CD4-positive, alpha-beta T cell treated with Interleukin-17A for 1 hour (primary cell): ENCODE data around the gene KRIT1.
"Not testable (repeated sequence)": the region's sequence is repeated elsewhere in the genome, so short reads cannot be mapped to it uniquely, and the experiment has no call there.

Source experiments
- DNase-seq: peaks from one replicate; pipeline ENCODE4 v3.0.0-alpha.2; 2020

The KRIT1 gene

DNA sequence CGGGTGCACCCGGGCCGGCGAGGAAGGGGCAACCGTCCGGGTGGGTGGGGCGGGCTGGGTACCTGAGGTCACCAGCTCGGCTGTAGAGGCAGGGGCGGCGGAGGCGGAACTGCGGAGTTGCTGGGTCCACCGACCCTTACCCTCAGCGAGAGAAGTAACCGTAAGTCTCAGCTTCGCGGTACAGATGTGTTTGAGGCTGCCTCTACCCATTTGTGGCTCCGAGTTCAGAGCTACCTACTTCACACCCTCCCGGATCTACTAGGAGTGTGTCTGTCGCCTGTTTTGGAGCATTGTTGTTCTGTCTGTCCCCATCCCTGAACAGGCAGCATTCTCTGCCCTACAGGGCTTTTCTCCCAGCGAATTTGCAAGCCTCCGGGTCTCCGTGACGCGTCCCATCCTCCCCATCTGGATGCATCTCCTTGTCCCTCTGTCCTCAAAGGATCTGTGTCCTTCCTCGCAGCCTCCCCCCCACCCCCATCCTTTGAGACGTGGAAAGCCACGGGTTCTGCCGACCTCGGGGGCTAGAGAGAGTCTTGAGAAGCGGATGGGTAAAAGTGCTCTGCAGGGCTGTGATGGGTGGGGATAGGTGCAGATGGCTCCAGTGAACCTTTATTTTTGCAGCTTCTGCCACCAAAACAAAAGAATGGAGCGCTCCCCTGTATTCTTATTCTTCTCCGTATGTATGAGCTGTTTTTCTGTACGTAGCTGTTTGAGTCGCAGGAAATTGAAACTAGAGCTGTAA lies 817 bp upstream of the KRIT1 start:
- DNase-seq, result peak; percentile 43

DNA sequence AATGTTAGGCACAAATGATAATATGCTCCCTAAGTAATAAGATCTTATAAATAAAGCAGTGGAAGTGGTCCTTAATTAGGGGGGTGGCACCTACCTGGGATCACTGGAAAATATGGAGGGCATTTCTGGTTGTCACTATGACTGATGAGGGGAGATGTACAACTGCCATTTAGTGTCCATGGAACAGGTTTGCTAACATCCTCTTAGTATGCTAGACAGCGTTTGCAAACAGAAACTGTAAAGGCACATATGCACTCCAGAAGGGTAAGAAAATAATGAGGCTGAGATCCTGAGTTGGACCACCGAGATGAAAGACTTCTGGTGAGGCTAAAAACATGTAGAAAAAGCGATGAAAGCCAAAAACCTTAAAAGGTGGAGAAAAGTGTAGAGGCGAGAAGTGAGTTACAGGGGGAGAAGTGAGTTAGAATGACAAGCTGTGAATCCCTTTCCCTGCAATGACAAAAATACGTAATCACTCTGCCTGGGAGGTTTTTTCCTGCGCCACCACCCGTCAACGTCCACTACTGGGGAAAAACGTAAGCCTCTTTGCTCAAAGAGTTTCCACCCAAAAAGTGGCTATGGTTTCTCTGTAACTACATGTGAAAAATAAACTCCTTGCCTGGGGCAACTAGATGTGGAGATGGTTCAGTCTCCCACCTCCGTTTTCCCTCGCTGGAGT lies 767 bp downstream of the KRIT1 start:
- no peak for DNase-seq

DNA sequence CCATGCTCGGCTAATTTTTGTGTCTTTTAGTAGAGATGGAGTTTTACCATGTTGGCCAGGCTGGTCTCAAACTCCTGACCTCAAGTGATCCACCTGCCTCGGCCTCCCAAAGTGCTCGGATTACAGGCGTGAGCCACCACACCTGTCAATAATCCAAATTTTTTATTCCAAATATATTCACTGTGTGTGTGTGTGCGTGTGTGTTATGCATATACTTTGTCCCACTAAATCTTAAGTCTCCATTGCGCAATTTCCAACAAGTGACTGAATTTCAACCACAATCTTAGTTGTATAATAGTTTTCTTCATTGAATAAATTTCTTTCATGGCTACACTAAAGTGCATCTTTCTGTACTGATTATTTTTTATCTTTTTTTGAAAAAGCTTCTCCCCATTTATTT lies 2.7 kb downstream of the KRIT1 start:
- no peak for DNase-seq

DNA sequence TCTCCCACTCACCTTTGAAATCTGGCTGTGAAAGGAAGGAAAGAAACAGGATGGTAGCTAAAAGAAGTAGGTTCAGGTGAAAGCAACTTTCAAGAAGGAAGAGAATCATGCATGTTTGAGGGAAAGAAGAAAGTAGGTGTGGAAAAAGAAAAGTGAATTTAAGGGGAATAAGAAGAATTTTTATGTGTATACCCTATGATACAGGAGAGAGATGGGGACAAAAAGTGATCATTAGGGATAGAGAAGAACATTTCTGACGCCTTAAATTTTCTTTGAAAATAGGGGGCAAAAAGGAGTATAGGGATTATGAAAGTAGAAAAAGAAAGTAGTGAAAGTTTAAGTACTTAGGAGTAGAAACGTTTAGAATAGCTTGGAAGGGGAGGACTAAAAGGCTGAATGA lies 15.2 kb downstream of the KRIT1 start:
- no peak for DNase-seq

DNA sequence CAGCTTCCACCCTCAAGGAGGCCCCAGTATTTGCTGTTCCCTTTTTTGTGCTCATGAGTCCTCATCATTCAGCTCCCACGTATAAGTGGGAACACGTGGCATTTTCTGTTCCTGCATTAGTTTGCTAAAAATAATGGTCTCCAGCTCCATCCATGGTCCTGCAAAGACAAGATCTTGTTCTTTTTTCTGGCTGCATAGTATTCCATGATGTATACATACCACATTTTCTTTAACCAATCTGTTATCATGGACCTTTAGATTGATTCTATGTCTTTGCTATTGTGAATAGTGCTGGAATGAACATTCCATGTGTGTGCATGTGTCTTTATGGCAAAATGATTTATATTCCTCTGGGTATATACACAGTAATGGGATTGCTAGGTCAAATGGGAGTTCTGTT lies 17.0 kb downstream of the KRIT1 start:
- no peak for DNase-seq

DNA sequence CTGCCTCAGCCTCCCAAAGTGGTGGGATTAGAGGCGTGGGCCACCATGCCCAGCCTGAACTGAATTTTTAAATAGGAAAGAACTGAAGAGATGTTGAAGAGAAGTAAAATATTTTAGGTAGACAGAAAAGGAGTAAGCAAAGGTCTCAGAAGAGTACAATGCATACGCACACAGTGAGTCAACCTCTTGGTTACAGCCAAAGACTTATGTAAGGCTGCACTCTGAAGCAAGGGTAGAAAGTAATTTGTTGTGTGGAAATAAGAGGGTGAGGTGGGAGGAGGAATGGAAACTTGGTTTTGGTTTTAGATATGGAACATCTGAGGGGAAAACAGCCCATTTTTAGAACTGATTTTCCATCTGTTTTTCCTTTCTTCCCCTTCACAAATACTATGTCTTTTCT lies 17.6 kb downstream of the KRIT1 start:
- DNase-seq, result no peak

DNA sequence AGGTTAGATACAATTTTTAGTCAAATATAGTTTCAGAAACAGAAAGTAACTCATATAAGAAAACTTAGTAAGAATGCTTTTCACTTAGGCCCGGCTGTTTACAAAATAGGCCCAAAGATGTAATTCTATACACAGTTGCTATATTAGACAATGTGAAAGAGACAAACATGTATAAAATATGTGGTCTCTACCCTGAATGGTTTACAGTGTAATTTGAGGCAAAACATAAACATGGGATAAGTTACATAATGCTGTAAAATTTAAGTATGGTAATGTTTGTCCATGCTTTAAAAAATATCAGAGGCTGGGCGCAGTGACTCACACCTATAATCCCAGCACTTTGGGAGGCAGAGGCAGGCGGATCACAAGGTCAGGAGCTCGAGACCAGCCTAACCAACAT lies 18.7 kb downstream of the KRIT1 start:
- DNase-seq, result no peak

DNA sequence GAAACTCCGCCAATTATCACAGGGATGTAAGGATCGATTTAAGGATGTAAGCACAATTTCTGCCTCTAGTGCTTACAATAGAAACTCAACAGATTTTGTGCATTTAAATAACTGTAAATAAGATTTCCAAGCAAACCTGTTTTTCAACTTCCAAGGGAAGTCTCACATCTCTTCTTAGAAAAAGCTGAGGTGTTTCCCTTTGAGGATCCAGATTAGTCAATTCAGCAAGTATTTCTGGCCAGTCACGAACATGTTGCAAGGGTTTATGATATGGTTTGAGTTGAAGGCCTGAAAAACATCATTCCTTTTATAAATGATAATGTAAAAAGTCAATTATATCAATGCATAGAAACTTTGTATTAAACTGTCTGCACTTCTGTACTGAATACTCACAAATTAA lies 23.9 kb downstream of the KRIT1 start:
- no peak for DNase-seq

DNA sequence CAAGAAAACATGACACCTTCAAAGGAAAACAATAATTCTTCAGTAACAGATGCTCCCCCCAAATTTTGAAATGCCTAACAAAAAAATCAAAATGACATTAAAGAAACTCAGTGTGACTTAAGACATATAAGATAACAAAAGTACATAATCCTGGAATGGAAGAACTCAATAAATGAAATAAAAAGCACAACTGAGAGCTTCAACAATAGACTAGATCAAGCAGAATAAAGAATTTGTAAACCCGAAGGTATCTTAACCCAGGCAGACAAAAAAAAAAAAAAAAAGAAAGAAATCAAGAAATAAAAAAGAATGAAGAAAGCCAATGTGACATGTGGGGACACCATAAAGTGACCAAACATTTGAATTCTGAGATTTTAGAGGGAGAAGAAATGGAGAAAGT lies 39.0 kb downstream of the KRIT1 start:
- no peak for DNase-seq

DNA sequence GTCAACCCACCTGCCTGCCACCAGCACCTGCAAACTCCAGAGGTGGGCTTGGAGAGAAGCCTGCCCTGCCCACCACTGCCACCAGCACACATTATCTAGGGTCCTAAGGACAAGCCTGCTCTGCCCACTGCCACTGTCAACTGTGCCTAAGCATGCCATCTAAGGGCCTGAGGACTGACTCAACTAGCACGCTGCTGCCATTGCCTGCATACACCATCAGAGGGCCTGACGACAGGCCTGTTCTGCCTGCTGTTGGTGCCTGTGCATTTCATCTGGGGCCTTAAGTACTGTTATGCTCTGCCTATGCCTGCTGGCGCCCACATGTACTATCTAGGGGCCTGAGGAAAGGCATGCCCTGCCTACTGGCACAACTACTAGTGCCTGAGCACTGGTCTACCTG lies 39.7 kb downstream of the KRIT1 start:
- no peak for DNase-seq

DNA sequence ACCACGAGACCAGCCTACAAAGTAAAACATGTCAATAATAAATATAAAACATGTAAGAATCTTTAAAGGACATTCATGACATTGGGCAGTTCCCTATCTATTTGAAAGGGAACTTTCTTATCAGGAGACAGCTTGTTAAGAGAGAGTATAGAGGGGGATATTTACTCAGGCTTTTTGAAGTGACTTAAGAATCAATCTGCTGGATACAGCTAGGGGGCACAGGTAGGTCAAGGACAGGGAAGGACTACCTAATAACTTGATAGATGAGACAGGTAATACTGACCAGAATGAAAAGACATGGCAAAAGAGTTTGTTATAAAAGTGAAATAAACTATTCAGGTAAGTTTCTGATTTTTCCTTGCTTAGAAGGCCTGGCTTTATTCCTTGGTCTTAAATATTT lies 44.9 kb downstream of the KRIT1 start:
- no peak for DNase-seq

DNA sequence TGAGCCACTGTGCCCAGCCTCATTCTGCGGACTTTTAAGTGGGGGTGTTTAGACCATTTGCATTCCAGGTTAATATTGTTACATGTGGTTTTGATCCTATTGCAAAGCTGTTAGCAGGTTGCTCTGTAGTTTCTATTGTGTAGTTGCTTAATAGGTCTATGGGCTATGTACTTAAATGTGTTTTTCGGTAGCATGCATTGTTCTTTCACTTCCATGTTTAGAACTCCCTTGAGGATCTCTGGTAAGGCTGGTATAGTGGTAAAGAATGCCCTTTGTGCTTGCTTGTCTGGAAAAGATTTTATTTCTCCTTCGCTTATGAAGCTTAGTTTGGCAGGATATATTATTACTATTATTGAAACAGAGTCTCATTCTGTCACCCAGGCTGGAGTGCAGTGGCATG lies 53.4 kb downstream of the KRIT1 start:
- DNase-seq, result no peak

DNA sequence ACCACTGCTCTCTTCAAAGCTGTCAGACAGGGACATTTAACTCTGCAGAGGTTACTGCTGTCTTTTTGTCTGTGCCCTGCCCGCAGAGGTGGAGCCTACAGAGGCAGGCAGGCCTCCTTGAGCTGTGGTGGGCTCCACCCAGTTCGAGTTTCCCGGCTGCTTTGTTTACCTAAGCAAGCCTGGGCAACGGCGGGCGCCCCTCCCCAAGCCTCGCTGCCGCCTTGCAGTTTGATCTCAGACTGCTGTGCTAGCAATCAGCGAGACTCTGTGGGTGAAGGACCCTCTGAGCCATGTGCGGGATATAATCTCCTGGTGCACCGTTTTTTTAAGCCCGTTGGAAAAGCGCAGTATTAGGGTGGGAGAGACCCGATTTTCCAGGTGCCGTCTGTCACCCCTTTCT lies 56.5 kb downstream of the KRIT1 start:
- not testable (repeated sequence) for DNase-seq

DNA sequence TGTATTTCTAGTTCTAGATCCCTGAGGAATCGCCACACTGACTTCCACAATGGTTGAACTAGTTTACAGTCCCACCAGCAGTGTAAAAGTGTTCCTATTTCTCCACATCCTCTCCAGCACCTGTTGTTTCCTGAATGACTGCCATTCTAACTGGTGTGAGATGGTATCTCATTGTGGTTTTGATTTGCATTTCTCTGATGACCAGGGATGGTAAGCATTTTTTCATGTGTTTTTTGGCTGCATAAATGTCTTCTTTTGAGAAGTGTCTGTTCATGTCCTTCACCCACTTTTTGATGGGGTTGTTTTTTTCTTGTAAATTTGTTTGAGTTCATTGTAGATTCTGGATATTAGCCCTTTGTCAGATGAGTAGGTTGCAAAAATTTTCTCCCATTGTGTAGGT lies 61.4 kb downstream of the KRIT1 start:
- DNase-seq, result not testable (repeated sequence)

DNA sequence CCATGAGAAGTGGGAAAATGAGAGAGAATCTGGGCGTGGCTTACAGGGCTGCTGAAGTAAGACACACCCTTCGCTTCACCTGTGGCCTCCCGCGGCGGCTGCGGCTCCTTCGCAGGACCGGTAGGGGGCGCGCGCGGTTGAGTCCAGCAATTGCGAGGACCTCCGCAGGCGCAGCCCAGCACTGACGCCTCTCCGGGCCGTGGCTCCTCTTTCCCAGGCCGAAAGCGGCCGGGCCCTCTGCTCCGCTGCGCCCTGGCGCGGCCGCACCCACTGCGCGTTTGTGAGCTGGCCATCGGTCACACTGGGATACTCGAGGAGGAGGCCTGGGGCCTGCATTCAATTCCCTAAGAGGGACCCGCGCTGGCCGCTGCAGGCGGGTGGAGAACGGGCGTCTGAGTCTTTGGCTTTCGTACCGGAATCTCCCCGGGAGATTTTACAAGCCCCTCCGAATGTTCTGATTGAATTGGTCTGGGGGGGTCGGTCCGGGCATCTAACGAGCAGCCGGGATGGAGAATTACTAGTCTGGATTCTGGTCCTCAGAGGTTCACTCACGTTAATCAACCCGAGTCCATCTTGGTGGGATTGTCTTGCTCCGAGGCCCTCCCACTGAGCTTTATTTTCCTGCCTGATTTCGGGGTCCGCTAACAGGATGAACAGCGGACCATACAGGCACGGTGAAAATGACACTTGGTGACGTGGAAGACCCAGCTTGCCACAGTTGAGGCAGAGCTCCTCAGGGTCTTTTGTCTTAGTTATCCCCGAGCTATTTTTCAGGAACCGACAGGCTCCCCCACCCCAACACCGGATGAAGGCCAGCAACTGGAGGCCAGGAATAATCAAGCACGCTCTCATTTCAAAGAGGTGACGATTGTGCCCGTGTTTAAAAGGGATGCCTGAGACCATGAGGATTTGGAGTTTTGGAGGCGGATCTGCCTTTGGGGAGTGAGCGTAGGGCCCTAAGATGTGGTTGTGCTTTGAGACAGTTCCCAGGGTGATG lies 66.5 kb downstream of the KRIT1 start, which contains the start of gene LRRD1:
LRRD1 (minus strand) TSS at position 215 of the 997 bp plus-strand sequence. CDS start 13,940 bp downstream, outside the sequence.
- DNase-seq, result peak; percentile 91

DNA sequence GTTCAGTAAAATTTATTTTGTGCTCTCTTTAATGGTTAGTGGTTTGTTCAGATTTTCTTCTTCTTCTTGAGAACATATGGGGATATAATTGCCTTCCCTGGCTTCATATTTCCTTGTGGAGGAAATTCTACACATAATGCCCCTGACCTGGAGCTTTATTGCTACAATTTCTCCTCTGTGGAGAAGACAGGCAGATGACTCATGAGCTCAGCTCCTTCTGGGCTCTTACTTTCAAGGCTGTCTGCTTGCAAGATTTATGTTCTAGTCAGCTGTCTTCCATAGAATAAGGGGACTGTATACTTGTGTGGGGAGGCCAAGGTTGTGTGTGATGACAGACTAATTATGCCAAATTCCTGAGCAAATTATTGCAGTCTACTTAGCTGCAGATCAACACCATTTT lies 68.4 kb downstream of the KRIT1 start:
- no peak for DNase-seq

DNA sequence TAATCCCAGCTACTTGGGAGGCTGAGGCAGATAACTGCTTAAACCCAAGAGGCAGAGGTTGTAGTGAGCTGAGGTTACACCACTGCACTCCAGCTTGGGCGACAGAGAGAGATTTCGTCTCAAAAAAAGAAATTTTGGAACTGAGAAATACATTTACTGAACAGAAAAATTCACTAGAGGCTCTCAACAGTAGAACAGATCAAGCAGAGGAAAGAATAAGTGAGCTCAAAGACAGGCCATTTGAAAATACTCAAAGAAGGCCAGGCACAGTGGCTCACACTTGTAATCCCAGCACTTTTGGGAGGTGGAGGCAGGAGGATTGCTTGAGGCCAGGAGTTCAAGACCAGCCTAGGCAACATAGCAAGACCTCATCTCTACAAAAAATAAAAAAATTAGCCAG lies 76.2 kb downstream of the KRIT1 start:
- not testable (repeated sequence) for DNase-seq

DNA sequence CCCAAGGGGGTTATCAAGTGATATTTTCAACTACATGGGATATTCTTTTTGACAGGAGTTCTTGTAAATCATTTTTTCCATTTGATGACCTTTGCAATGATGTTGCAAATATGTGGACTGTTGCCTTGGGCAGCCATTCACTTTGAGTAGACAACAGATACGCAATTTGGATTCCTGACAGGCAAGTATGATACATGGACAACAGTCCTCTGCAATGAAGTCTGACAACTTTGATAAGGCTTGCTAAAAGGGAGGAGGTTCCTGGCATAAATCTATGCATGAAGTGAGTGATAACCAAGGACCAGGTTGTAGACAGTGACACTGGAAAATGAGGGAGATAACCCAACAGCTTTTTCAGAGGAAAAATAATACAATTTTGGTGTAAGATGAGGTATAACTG lies 84.4 kb downstream of the KRIT1 start:
- DNase-seq, result no peak

DNA sequence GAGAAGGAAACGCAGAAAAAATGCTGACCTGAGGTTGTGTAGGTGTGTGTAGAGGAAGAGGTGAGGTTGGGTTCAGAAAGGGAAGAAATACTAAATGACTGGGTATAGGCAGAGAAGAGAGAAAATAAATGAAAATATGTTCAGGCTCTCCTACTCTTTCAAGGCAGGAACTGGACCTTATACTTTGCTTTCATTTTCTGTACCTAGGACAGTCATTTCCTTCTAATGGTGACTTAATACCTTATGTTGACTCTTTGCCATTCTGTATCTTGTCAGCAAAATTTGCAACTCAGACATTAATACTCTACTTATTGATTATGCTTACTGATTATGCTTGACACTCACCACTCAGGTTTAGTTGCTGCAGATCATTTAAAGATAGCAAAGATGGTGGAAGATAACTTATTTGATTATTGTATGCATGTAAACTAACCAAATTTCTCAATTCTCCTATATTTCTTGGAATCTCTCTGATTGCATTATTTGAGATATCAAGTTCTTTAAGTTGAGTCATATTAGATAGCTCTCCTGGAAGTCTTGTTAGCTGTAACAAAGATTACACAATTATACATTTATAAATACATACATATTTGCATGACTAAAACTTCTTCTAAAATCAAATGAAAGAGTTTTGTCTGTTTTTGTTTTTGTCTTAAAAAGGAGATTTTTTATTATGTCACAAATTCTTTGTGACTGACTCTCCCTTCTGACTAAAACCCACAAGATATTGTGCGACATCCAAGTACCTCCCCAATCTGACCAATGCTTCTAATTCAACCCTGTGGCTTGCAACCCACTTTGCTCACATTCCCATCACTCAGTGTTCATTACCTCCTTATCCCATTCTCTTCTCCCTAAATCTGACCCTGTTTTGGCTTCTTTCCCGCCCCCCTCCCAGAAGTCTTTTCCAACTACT lies 86.8 kb downstream of the KRIT1 start:
- DNase-seq, result no peak

DNA sequence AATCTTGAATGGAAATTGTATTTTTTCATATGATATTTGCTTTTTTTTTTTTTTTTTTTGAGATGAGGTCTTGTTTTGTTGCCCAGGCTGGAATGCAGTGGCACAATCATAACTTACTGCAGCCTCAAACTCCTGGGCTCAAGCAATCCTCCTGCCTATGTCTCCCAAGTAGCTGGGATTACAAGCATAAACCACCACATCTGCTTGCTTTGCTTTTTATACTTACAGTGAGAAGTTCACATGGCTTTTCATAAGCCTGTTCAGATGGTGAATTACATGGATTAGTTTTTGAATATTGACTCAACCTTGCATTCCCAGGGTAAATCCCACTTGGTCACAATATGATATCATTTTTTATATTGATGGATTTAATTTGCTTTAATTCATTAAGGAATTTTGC lies 88.7 kb downstream of the KRIT1 start:
- no peak for DNase-seq

DNA sequence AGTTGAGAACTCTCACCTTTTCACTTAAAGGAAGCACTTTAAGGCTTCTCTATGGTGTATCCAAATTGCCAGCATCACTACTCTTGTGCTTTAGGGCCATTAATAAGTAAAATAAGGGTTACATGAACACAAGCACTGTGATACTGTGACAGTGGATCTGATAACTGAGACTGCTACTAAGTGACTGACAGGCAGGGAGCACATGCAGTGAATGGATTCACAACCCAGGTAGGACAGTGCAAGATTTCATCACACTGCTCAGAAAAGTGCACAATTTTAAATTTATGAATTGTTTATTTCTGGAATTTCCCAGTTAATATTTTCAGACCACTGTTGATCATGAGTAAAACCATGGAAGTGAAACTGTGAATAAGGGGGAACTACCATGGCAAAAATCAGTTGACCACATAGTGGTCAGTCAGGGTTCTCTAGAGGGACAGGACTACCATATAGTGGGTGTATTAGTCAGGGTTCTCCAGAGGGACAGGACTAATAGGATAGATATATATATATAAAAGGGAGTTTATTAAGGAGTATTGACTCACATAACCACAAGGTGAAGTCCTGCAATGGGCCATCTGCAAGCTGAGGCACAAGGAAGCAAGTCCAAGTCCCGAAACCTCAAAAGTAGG lies 90.5 kb downstream of the KRIT1 start:
- no peak for DNase-seq
